Gastroesophageal sphincter (tissue), 4 donors: ENCODE results near the gene RAP1GDS1. TPM values are rescaled to one million over a fixed set of nuclear protein-coding genes. Genes with fewer than 3 reads are reported as not detected.

ENCODE experiments used
- ATAC-seq: fragments of 150-250 bp; one replicate; pipeline ENCODE4 v1.9.1; 2016; ENCODE audit warnings: mild to moderate bottlenecking, moderate library complexity
- H3K27ac ChIP-seq, 4 donors: fragments of 200-600 bp; sonication (generic) in 3 of 4; 1 replicate in 3 of 4; 2 replicates in 1 of 4; pipeline ENCODE4 v1.5.1; 2016 to 2019
- H3K27me3 ChIP-seq: fragments of 200-600 bp; sonication (generic); one replicate; pipeline ENCODE4 v1.5.1; 2019
- H3K36me3 ChIP-seq, 2 donors: fragments of 200-600 bp; sonication (generic); one replicate each; pipeline ENCODE4 v1.5.1; 2019; ENCODE audit warnings: control low read depth in 1 of 2
- H3K4me1 ChIP-seq, 3 donors: fragments of 200-600 bp; sonication (generic); 1 replicate in 2 of 3; 2 replicates in 1 of 3; pipeline ENCODE4 v1.5.1; 2016 to 2019; ENCODE audit warnings: control low read depth in 2 of 3
- H3K4me3 ChIP-seq, 2 donors: fragments of 200-600 bp; sonication (generic); one replicate each; pipeline ENCODE4 v1.5.1; 2019; ENCODE audit warnings: mild to moderate bottlenecking in 1 of 2, moderate library complexity in 1 of 2
- H3K9me3 ChIP-seq, 3 donors: fragments of 200-600 bp; sonication (generic); one replicate each; pipeline ENCODE4 v1.5.1; 2017 to 2019; ENCODE audit warnings: control low read depth in 2 of 3
- CTCF ChIP-seq, 4 experiments: fragments of 200-600 bp in 2 of 4; fragments of 450-650 bp in 2 of 4; sonication (generic) in 1 of 4; IDR thresholded peaks; one replicate each; pipeline ENCODE4 v1.5.1; 2017 to 2019; ENCODE audit warnings: antibody characterized with exemption in 4 of 4, mild to moderate bottlenecking in 2 of 4, moderate library complexity in 2 of 4
- EP300 ChIP-seq: sonication (generic); formaldehyde crosslinking; IDR thresholded peaks from one replicate; pipeline ENCODE4 v1.6.1; 2017; ENCODE audit warnings: antibody characterized with exemption, mild to moderate bottlenecking
- POLR2A ChIP-seq, 2 donors: fragments of 450-650 bp; IDR thresholded peaks; one replicate each; pipeline ENCODE4 v1.6.1; 2017; ENCODE audit warnings: antibody characterized with exemption in 2 of 2, mild to moderate bottlenecking in 2 of 2, moderate library complexity in 1 of 2
- POLR2AphosphoS5 ChIP-seq: sonication (generic); formaldehyde crosslinking; IDR thresholded peaks from one replicate; pipeline ENCODE4 v1.6.1; 2017; ENCODE audit warnings: antibody characterized with exemption
- WGBS, 2 donors: methylation state at CpG; one replicate each; pipeline ENCODE4 v1.1.5; 2018; ENCODE audit warnings: low coverage in 1 of 2; 5-methylcytosine and 5-hydroxymethylcytosine counted together
- total RNA-seq, 4 donors: library from RNA; depleted of rRNA; stranded (reverse); fragments of >200 nt; gene quantifications; one replicate each; pipeline ENCODE4 v1.1.0, GENCODE V29; 2016

RAP1GDS1 gene
- total RNA-seq, 4 donors from 2014 or later = 30.9 to 46.1 (median 40.5) TPM

DNA sequence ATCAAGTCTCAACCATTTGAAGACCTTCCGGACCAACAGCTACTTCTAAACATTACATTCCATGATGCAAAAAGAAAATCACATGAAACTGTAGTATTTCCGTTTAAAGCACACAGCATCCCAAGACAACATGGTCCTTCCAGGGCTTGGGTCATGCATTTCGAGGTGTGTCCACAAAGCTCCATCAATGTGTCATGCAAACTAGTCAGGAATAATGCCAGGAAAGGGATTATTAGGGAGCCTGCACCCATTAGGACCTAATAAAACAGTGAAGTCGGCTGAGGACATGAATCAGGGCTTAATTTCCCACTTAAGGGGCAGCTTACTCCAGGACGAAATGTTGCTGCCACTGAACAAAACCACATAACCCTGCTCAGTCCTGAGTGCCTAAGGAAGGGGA, 219.4 kb downstream of the RAP1GDS1 start:
- no peak for ATAC-seq

DNA sequence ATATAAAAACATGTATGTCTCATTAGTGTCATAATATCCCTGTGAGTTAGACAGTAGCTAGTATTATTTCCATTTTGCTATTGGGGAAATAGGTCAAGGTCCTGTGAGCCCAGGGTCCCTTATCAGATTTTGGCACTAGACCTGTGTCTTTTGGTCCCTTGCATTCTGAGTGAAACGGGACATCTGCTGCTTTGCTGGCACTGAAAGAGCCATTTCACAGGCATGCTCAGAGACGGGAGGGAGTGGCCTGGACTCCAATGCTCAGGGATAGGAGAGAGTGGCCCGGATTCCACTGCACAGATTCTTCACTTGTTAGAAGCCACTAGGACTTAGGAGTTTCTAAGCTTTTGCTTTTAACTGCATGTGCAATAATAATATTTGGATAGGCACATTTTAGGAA, 220.0 kb downstream of the RAP1GDS1 start:
- H3K4me3 ChIP-seq = no peak overlapping the region
- TF ChIP-seq POLR2A (IDR thresholded peaks at IDR 0.05) (no peak), POLR2AphosphoS5 (no peak), CTCF (IDR thresholded peaks at IDR 0.05) (no peak), EP300 (no peak)
- no peaks in the 10 kb centered on the region for H3K27me3 ChIP-seq
- no peaks in the 10 kb centered on the region for H3K9me3 ChIP-seq
- no peak for ATAC-seq
- no peak overlapping the region for H3K27ac ChIP-seq
- H3K4me1 ChIP-seq = no peaks in the 10 kb centered on the region
- H3K36me3 ChIP-seq = peaks cover 0 to 15% of the 10 kb centered on the region in 2 donors
- 27 to 37% methylated on average over 2 of the region's 3 CpGs for WGBS, 2 donors

More for the DNA sequence above, 219.4 kb downstream of the RAP1GDS1 start:
- H3K4me1 ChIP-seq = no peaks in the 10 kb centered on the region
- H3K36me3 ChIP-seq = peaks cover 0 to 15% of the 10 kb centered on the region in 2 donors
- H3K4me3 ChIP-seq = no peak overlapping the region
- TF ChIP-seq POLR2A (IDR thresholded peaks at IDR 0.05) (no peak), POLR2AphosphoS5 (no peak), EP300 (no peak), CTCF (IDR thresholded peaks at IDR 0.05) (no peak)
- H3K9me3 ChIP-seq = no peaks in the 10 kb centered on the region
- no peak overlapping the region for H3K27ac ChIP-seq
- H3K27me3 ChIP-seq = no peaks in the 10 kb centered on the region
- WGBS, 2 donors = 85 to 90% methylated on average over 2 to 3 of the region's 5 CpGs

GRCh38 chr4:98482503-98482846, 221.3 kb downstream of the RAP1GDS1 start:
- TF ChIP-seq POLR2A (IDR thresholded peaks at IDR 0.05) (no peak), CTCF (IDR thresholded peaks at IDR 0.05) (no peak), EP300 (no peak), POLR2AphosphoS5 (no peak)
- no peak overlapping the region for H3K4me3 ChIP-seq
- H3K36me3 ChIP-seq = peaks cover 0 to 5% of the 10 kb centered on the region in 2 donors
- H3K27ac ChIP-seq = no peak overlapping the region
- WGBS, 2 donors = 96 to 100% methylated on average over 3 of the region's 3 CpGs
- no peaks in the 10 kb centered on the region for H3K9me3 ChIP-seq
- H3K4me1 ChIP-seq = no peaks in the 10 kb centered on the region
- H3K27me3 ChIP-seq = no peaks in the 10 kb centered on the region
- ATAC-seq = no peak

- ATAC-seq = no peak
- H3K4me1 ChIP-seq = no peaks in the 10 kb centered on the region
- no peaks in the 10 kb centered on the region for H3K27me3 ChIP-seq
- WGBS, 2 donors = 88 to 92% methylated on average over 5 to 10 of the region's 10 CpGs
- H3K36me3 ChIP-seq = peaks cover 0 to 5% of the 10 kb centered on the region in 2 donors
- H3K9me3 ChIP-seq = no peaks in the 10 kb centered on the region
- TF ChIP-seq CTCF (IDR thresholded peaks at IDR 0.05) (no peak), POLR2A (IDR thresholded peaks at IDR 0.05) (no peak), POLR2AphosphoS5 (no peak), EP300 (no peak)
- H3K4me3 ChIP-seq = no peak overlapping the region
- H3K27ac ChIP-seq = no peak overlapping the region
Measured at GRCh38 chr4:98482847-98483806, 221.9 kb downstream of the RAP1GDS1 start.

DNA sequence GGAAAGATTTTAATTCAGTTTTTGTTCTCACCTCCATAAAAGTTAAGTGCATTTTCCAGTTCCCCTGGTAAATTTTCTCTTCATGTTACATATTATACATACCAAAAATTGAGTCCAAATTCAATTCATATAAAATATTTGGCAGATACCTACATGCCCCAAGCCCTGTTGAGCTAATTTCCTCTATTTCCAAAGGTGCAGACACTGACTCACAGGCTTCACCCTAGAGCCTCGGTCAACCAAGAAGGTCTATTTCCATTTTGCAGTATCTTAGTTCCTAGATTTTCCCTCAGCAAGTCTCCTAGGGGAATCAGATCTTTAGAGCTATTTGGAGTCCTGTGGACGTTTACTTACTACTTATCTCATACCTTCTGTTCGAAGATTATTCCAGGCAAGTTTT, 222.8 kb downstream of the RAP1GDS1 start:
- TF ChIP-seq EP300 (no peak), POLR2AphosphoS5 (no peak), CTCF (IDR thresholded peaks at IDR 0.05) (no peak)
- Histone ChIP-seq H3K27ac (no peak overlapping the region), H3K4me1 (no peaks in the 10 kb centered on the region), H3K9me3 (no peaks in the 10 kb centered on the region), H3K4me3 (no peak overlapping the region), H3K27me3 (no peaks in the 10 kb centered on the region), H3K36me3 (no peaks in the 10 kb centered on the region)
- ATAC-seq = no peak
- 71% methylated on average over 3 of the region's 3 CpGs; no CpG with 5 or more reads in 1 of the 2 donors for WGBS, 2 donors
